IPS-20b (cell line): Measurements from ENCODE around the gene TNFAIP8L1.

Source experiments
- H3K27ac ChIP-seq: one replicate; pipeline ENCODE4 v1.5.1; 2013; ENCODE audit warnings: low read length
- H3K27me3 ChIP-seq: 2 replicates; pipeline ENCODE4 v1.6.1; 2013; ENCODE audit warnings: mild to moderate bottlenecking, low read length, inconsistent platforms; ENCODE audit not compliant: insufficient read depth
- H3K36me3 ChIP-seq: 2 replicates; pipeline ENCODE4 v1.6.1; 2013; ENCODE audit warnings: low read depth, mild to moderate bottlenecking, inconsistent platforms, low read length, moderate library complexity; ENCODE audit not compliant: insufficient read depth
- H3K4me1 ChIP-seq: 2 replicates; pipeline ENCODE4 v1.6.1; 2013; ENCODE audit warnings: mild to moderate bottlenecking, control low read depth, inconsistent platforms, low read length, moderate library complexity; ENCODE audit not compliant: insufficient read depth
- H3K4me3 ChIP-seq: 2 replicates; pipeline ENCODE4 v1.5.1; 2013; ENCODE audit warnings: mild to moderate bottlenecking, low read length, inconsistent platforms
- H3K9ac ChIP-seq: 2 replicates; pipeline ENCODE4 v1.6.1; 2013; ENCODE audit warnings: low read depth, mild to moderate bottlenecking, inconsistent platforms, low read length, moderate library complexity
- H3K9me3 ChIP-seq: 2 replicates; pipeline ENCODE4 v1.6.1; 2013; ENCODE audit warnings: mild to moderate bottlenecking, low read depth, low read length, inconsistent platforms; ENCODE audit not compliant: insufficient read depth

Gene TNFAIP8L1

DNA sequence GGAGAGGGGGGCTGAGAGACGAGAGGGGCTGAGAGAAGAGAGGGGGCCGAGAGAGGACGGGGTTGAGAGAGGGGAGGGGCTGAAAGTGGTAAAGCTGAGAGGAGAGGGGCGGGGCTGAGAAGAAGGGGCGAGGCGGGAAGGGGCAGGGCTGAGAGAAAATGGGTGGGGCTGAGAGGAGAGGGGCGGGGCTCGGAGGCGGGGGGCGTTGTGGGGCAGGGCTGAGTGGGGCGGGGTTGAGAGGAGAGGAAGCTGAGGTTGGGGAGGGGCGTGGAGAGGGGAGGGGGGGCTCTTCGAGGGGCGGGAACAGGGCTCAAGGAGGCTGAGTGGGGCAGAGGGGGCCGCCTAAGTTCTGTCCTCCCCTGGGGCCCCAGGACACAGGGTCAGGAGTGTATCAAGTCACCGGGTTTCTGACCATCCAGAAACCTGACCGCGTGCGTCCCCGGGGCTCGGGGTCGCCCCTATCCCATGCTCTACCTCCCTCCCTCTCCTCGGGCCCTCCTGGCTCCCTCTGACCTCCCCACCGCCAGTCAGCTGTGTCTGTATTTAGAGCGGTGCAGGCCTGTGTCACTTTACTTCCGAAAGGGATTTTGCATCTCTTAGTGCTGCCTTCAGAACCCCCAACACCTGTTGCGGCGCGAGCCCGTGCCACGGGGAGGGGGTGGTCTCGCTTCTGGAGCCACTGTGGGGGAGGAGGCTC is 41.2 kb upstream of the TNFAIP8L1 start:
- H3K36me3 ChIP-seq, result no peaks in the 10 kb centered on the region
- no peak overlapping the region for H3K9ac ChIP-seq
- H3K4me3 ChIP-seq, result peak overlapping the region; percentile 76
- no peaks in the 10 kb centered on the region for H3K4me1 ChIP-seq
- peaks cover 49% of the 10 kb centered on the region for H3K27me3 ChIP-seq
- no peak overlapping the region for H3K27ac ChIP-seq
- no peaks in the 10 kb centered on the region for H3K9me3 ChIP-seq

DNA sequence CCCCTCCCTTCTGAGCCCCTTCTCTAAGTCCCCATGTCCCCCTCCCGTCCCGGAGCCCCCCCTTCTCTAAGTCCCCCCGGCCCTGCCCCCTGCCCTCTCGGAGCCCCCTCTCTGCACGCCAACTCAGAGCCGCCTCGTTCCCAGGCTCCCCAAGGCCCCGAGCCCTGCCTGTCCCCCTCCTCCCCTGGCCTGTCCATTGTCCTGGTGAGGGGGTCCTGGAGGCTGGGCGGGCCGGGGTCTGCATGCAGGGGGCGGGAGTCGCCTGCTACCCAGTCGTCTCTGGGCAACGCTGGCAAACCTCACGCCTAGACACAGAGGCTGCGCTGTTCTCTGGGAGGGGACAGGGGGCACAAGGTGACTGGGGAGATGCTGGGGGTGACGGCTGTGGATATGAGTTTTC is 40.6 kb upstream of the TNFAIP8L1 start:
- Histone ChIP-seq H3K4me3 (peak overlapping the region; percentile 76), H3K36me3 (no peaks in the 10 kb centered on the region), H3K27me3 (peaks cover 49% of the 10 kb centered on the region), H3K9me3 (no peaks in the 10 kb centered on the region), H3K27ac (no peak overlapping the region), H3K9ac (no peak overlapping the region), H3K4me1 (no peaks in the 10 kb centered on the region)

DNA sequence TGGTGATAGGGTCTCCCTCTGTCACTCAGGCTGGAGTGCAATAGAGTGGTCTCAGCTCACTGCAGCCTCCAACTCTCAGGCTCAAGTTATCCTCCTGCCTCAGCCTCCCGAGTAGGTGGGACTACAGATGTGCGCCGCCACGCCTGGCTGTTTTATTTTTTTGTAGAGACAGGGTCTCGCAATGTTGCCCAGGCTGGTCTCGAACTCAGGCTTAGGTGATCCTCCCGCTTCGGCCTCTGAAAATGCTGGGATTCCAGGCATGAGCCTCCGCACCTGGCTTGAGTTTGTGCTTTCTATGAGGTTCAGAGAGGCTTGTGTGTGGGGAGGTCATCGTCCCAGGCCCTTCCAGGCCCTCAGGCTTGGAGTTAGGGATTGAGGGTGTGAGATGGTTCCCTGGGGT is 39.2 kb upstream of the TNFAIP8L1 start:
- peaks cover 49% of the 10 kb centered on the region for H3K27me3 ChIP-seq
- no peaks in the 10 kb centered on the region for H3K4me1 ChIP-seq
- H3K27ac ChIP-seq, result no peak overlapping the region
- no peaks in the 10 kb centered on the region for H3K36me3 ChIP-seq
- no peak overlapping the region for H3K9ac ChIP-seq
- H3K4me3 ChIP-seq, result no peak overlapping the region
- H3K9me3 ChIP-seq, result no peaks in the 10 kb centered on the region

DNA sequence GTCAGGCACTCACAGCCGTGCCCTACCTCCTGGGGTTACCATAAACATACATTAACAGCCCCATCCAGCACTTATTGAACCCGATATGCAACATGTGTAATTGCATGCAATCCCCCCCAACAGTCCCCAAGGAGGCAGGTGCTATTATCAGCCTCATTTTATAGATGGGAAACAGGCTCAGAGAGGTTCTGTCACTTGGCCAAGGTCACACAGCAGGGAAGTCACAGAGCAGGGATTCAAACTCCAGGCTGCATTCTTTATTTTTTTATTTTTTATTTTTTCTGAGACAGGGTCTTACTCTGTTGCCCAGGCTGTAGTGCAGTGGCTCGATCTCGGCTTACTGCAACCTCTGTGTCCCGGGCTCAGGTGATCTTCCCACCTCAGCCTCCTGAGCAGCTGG is 38.4 kb upstream of the TNFAIP8L1 start:
- Histone ChIP-seq H3K36me3 (no peaks in the 10 kb centered on the region), H3K27me3 (peaks cover 44% of the 10 kb centered on the region), H3K9me3 (no peaks in the 10 kb centered on the region), H3K4me1 (no peaks in the 10 kb centered on the region), H3K9ac (no peak overlapping the region), H3K4me3 (no peak overlapping the region), H3K27ac (no peak overlapping the region)

DNA sequence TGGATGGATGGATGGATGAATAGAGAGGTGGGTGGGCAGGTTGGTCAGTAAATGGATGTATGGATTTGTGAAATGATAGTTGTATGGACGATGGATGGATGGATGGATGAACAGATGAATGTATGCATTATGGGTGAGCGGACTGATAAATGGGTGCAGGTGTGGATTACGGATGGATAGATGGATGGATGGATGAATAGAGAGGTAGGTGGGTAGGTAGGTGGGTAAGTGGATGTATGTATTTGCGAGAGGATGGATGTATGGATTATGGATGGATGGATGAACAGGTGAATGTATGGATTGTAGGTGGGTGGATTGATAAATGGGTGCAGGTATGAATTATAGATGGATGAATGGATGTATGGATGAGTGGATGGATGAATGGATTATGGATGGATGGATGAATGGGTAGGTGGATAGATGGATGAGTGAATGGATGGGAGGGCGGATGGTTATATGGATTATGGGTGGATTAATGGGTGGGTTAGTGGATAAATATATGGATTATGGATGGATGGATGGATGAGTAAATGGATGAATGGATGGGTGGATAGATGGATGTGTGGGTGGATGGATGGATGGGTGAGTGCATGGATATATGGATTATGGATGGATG is 37.0 kb upstream of the TNFAIP8L1 start:
- Histone ChIP-seq H3K36me3 (no peaks in the 10 kb centered on the region), H3K4me3 (no peak overlapping the region), H3K27me3 (peaks cover 35% of the 10 kb centered on the region), H3K9me3 (no peaks in the 10 kb centered on the region), H3K4me1 (no peaks in the 10 kb centered on the region), H3K9ac (no peak overlapping the region), H3K27ac (no peak overlapping the region)

DNA sequence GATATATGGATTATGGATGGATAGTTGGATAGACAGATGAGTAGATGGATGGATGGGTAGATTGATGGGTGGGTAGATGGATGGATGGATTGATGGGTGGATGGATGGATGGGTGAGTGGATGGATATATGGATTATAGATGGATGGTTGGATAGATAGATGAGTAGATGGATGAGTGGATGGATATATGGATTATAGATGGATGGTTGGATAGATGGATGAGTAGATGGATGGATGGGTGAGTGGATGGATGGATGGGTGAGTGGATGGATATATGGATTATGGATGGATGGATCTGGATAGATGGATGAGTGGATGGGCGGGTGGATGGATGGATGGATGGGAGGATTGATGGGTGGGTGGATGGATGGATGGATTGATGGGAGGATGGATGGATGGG is 36.4 kb upstream of the TNFAIP8L1 start:
- no peak overlapping the region for H3K27ac ChIP-seq
- no peak overlapping the region for H3K9ac ChIP-seq
- H3K27me3 ChIP-seq, result peaks cover 32% of the 10 kb centered on the region
- no peak overlapping the region for H3K4me3 ChIP-seq
- H3K36me3 ChIP-seq, result no peaks in the 10 kb centered on the region
- H3K9me3 ChIP-seq, result no peaks in the 10 kb centered on the region
- no peaks in the 10 kb centered on the region for H3K4me1 ChIP-seq

DNA sequence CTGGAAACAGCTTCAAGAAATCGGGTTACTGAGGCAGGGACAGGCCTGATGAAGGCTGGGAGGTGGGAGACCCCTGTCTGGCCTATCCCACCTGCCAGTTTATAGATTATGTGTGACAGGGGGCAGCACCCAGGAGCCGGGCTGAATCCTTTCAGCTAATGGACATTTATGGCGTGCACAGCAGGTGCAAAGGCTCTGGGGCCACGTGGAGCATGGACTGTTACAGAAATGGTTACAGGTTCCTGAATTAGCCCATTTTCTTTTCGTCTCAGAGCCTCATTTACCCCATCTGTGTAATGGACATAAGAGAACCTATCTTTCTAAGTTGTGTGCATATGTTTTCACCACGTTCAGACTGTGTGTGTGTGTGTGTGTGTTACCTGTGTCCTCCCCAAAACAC is 34.4 kb upstream of the TNFAIP8L1 start:
- H3K27me3 ChIP-seq, result peaks cover 16% of the 10 kb centered on the region
- no peak overlapping the region for H3K27ac ChIP-seq
- no peak overlapping the region for H3K9ac ChIP-seq
- H3K4me3 ChIP-seq, result no peak overlapping the region
- H3K36me3 ChIP-seq, result no peaks in the 10 kb centered on the region
- H3K4me1 ChIP-seq, result no peaks in the 10 kb centered on the region
- no peaks in the 10 kb centered on the region for H3K9me3 ChIP-seq

DNA sequence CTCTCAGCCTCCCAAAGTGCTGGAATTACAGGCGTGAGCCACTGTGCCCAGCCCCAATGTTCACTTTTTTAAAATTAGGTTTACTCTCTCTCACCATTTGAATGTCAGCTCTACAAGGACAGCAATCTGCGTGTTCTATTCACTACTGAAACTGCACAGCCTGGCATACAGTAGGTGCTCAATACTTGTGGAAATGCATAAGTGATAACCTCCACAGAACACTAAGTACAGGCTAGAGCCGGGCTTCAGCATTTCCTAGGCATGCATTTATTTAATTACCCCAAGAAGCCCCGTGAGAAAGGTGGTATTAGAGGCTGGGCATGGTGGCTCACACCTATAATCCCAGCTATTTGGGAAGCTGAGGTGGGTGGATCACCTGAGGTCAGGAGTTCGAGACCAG is 33.1 kb upstream of the TNFAIP8L1 start:
- Histone ChIP-seq H3K9ac (no peak overlapping the region), H3K27me3 (peaks cover 15% of the 10 kb centered on the region; the same call in 1 of the 2 replicates), H3K4me1 (no peaks in the 10 kb centered on the region), H3K27ac (no peak overlapping the region), H3K9me3 (no peaks in the 10 kb centered on the region), H3K36me3 (no peaks in the 10 kb centered on the region), H3K4me3 (no peak overlapping the region)

DNA sequence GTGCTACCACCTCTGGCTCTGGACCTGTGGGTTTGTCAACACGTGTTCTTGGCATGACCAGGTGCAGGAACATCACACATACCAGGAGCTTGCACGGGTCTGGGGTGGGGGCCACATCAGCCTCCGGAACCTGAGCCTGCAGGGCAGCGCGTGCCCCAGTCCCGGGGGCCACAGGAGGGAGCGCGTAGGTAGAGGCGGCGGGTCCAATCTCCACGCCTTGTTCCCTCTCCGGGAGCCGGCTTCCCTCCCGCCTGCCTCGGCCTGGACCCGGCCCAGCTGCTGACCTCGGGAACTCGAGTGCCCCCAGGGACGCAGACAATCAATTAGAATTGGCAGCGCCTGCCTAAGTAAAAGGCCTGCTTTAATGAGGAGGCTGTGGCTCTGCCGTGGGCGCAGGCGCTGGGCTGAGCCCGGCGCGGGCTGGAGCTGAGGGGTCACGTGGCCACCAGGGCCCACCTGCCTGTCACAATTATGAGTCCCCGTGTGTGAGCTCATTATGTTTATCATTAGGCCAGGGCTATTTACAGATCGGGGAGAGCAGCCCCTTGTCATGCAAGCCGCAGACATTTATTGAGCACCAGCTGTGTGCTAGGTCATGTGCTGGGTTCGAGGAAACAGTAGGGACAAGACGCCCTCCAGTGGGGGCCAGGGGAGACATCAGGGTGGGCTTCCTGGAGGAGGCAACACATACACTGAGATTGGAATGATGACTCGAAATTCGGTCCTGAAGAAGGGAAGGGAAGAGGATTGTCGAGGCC is 32.2 kb upstream of the TNFAIP8L1 start:
- Histone ChIP-seq H3K4me1 (no peaks in the 10 kb centered on the region), H3K9me3 (no peaks in the 10 kb centered on the region), H3K27me3 (peaks cover 17% of the 10 kb centered on the region; the same call in 1 of the 2 replicates), H3K4me3 (peak overlapping the region; percentile 57; the same call in 1 of the 2 replicates), H3K9ac (peak overlapping the region; percentile 51; the same call in 1 of the 2 replicates), H3K36me3 (no peaks in the 10 kb centered on the region), H3K27ac (no peak overlapping the region)

DNA sequence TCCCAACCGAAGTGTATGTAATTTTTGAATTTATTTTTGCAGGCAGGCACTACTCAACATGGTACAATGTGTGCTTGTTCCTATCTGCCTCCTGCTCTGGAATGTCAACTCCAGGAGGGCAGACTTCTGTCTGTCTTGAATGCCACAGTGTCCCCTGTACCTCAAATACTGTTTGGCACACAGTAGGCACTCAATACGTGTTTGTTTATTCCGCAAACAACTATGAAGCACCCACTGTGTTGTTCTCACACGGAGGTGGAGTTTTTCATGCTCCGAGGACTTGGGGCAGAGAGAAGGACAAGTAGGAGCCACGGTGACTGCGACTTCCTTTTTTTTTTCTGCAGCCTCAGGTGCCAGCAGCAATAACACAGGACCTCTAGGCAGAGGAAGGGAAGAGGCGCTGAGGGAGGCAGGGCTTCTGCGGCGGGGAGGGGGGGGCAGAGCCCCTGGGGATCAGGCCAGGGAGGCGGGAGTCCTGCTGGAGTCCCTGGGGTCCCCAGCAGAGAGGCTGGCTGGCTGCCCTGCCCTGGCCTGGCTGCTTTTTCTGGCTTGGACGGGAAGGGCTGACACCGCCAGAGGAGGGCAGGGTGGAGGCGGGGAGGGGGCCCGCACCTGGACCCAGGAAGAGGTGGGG is 29.3 kb upstream of the TNFAIP8L1 start:
- Histone ChIP-seq H3K4me3 (no peak overlapping the region), H3K27ac (no peak overlapping the region), H3K4me1 (no peaks in the 10 kb centered on the region), H3K27me3 (peaks cover 14% of the 10 kb centered on the region; the same call in 1 of the 2 replicates), H3K36me3 (no peaks in the 10 kb centered on the region), H3K9ac (no peak overlapping the region), H3K9me3 (no peaks in the 10 kb centered on the region)

DNA sequence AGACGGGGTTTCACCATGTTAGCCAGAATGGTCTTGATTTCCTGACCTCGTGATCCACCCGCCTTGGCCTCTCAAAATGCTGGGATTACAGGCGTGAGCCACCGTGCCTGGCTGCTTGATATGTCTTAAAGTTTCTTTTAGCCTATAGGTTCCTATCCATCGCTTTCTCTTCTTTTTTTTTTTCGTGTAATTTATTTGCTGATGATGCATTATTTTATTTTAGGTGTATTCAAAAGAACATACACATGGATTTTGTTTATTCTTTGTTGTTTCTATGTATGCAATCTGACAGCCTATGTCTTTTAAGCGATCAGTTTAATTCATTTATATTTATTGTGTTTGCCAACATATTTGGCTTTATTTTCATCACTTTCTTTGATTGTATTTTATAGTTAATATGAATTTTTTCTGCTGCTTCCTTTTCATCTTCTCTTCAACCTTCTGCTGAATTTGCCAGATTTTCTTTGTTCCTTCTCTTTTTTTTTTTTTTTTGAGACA is 26.0 kb upstream of the TNFAIP8L1 start:
- no peak overlapping the region for H3K4me3 ChIP-seq
- H3K27ac ChIP-seq, result no peak overlapping the region
- H3K4me1 ChIP-seq, result no peaks in the 10 kb centered on the region

More for the DNA sequence above, 26.0 kb upstream of the TNFAIP8L1 start:
- no peak overlapping the region for H3K9ac ChIP-seq
- no peaks in the 10 kb centered on the region for H3K36me3 ChIP-seq
- no peaks in the 10 kb centered on the region for H3K9me3 ChIP-seq
- peaks cover 22% of the 10 kb centered on the region for H3K27me3 ChIP-seq
